NCI-H446 (cell line): ENCODE data around the gene DOK7.
"Not testable (repeated sequence)": the region's sequence is repeated elsewhere in the genome, so short reads cannot be mapped to it uniquely, and the experiment has no call there.

Experiments used
- DNase-seq, 2 experiments: peaks; one replicate each; lab custom pipeline; 2025; lab: John Stamatoyannopoulos, UW

Gene DOK7

GRCh38 chr4:3502941-3503936 is 40.1 kb downstream of the DOK7 start:
- DNase-seq: no peak

- DNase-seq: no peak
Observed at GRCh38 chr4:3505231-3505630, 42.1 kb downstream of the DOK7 start.

- no peak for DNase-seq
Observed at GRCh38 chr4:3508542-3508941, 45.4 kb downstream of the DOK7 start.

- DNase-seq: no peak
Observed at GRCh38 chr4:3510481-3510880, 47.4 kb downstream of the DOK7 start.

- DNase-seq: no peak
Observed at GRCh38 chr4:3511187-3511586, 48.1 kb downstream of the DOK7 start.

GRCh38 chr4:3511601-3512000 is 48.5 kb downstream of the DOK7 start:
- DNase-seq: not testable (repeated sequence)

- DNase-seq: no peak
Observed at GRCh38 chr4:3512279-3512678, 49.2 kb downstream of the DOK7 start.

- DNase-seq: no peak
Observed at GRCh38 chr4:3512719-3513118, 49.6 kb downstream of the DOK7 start.

- DNase-seq: no peak
Observed at GRCh38 chr4:3513807-3514206, 50.7 kb downstream of the DOK7 start.

GRCh38 chr4:3514221-3514780 is 51.2 kb downstream of the DOK7 start:
- no peak for DNase-seq

GRCh38 chr4:3514806-3515501 is 51.8 kb downstream of the DOK7 start:
- DNase-seq: no peak

- DNase-seq: no peak
Observed at GRCh38 chr4:3515646-3516045, 52.5 kb downstream of the DOK7 start.

- no peak for DNase-seq
Observed at GRCh38 chr4:3516061-3516835, 53.1 kb downstream of the DOK7 start.

- DNase-seq: no peak
Observed at GRCh38 chr4:3516836-3517730, 54.0 kb downstream of the DOK7 start.

GRCh38 chr4:3517731-3518510 is 54.8 kb downstream of the DOK7 start:
- no peak for DNase-seq

- DNase-seq: no peak
Observed at GRCh38 chr4:3518511-3518880, 55.4 kb downstream of the DOK7 start.

GRCh38 chr4:3518941-3519340 is 55.8 kb downstream of the DOK7 start:
- no peak for DNase-seq

- no peak for DNase-seq
Observed at GRCh38 chr4:3519468-3520264, 56.6 kb downstream of the DOK7 start.

GRCh38 chr4:3520276-3520675 is 57.2 kb downstream of the DOK7 start:
- no peak for DNase-seq
